ENCODE results near the gene SPPL2A. TPM values are rescaled to one million over a fixed set of nuclear protein-coding genes. Genes with fewer than 3 reads are reported as not detected.

The SPPL2A gene
- total RNA-seq, 1 experiment from 2014 or later: 93.0 TPM

GRCh38 chr15:50753463-50753862 is 12.0 kb downstream of the SPPL2A start:
- Mint-ChIP-seq H3K9me3 (ENCODE audit: unreplicated experiment) (no peaks in the 10 kb centered on the region), H3K27ac (ENCODE audit: low read depth, unreplicated experiment) (peak overlapping the region; percentile 63), H3K36me3 (ENCODE audit: insufficient read depth, unreplicated experiment) (peaks cover 10% of the 10 kb centered on the region), H3K4me1 (ENCODE audit: insufficient read depth, unreplicated experiment) (peaks cover 15% of the 10 kb centered on the region), H3K27me3 (ENCODE audit: insufficient read depth, unreplicated experiment) (no peaks in the 10 kb centered on the region), H3K4me3 (ENCODE audit: unreplicated experiment) (no peak overlapping the region)
- TF ChIP-seq, protein P1, sequence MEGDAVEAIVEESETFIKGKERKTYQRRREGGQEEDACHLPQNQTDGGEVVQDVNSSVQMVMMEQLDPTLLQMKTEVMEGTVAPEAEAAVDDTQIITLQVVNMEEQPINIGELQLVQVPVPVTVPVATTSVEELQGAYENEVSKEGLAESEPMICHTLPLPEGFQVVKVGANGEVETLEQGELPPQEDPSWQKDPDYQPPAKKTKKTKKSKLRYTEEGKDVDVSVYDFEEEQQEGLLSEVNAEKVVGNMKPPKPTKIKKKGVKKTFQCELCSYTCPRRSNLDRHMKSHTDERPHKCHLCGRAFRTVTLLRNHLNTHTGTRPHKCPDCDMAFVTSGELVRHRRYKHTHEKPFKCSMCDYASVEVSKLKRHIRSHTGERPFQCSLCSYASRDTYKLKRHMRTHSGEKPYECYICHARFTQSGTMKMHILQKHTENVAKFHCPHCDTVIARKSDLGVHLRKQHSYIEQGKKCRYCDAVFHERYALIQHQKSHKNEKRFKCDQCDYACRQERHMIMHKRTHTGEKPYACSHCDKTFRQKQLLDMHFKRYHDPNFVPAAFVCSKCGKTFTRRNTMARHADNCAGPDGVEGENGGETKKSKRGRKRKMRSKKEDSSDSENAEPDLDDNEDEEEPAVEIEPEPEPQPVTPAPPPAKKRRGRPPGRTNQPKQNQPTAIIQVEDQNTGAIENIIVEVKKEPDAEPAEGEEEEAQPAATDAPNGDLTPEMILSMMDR (IDR thresholded peaks at IDR 0.05; ENCODE audit: unreplicated experiment): no peak
- BruUV-seq (replicated peaks): no TSS peak
- no peak for DNase-seq (ENCODE audit: unreplicated experiment)
- POLR2A ChIA-PET: interaction anchor here (0.6 to 4.9 kb wide), 13 partner anchors 9 to 156 kb away, joined by 3 to 47 read pairs (median 4); partner anchors contain the start of genes SPPL2A and TRPM7
- CTCF ChIA-PET: interaction anchor here (0.6 to 1.9 kb wide), 6 partner anchors 11 to 156 kb away, joined by 3 to 7 read pairs (median 3); no protein-coding TSS in a partner anchor
- intact Hi-C loops (cut with micrococcal nuclease): no loop called here

GRCh38 chr15:50751394-50751793 is 14.1 kb downstream of the SPPL2A start:
- Mint-ChIP-seq H3K27ac (ENCODE audit: low read depth, unreplicated experiment) (no peak overlapping the region), H3K9me3 (ENCODE audit: unreplicated experiment) (no peaks in the 10 kb centered on the region), H3K36me3 (ENCODE audit: insufficient read depth, unreplicated experiment) (peaks cover 19% of the 10 kb centered on the region), H3K4me1 (ENCODE audit: insufficient read depth, unreplicated experiment) (peaks cover 9% of the 10 kb centered on the region), H3K4me3 (ENCODE audit: unreplicated experiment) (no peak overlapping the region), H3K27me3 (ENCODE audit: insufficient read depth, unreplicated experiment) (no peaks in the 10 kb centered on the region)
- no peak for DNase-seq (ENCODE audit: unreplicated experiment)
- TF ChIP-seq, protein P1 (IDR thresholded peaks at IDR 0.05; ENCODE audit: unreplicated experiment): no peak
- POLR2A ChIA-PET: interaction anchor here (1.4 to 4.9 kb wide), 3 partner anchors 13 to 65 kb away, joined by 6 to 47 read pairs (median 13); partner anchors contain the start of genes SPPL2A and TRPM7
- CTCF ChIA-PET: interaction anchor here (1.2 to 2.1 kb wide), 2 partner anchors 127 to 130 kb away, joined by 3 to 9 read pairs; no protein-coding TSS in a partner anchor
- intact Hi-C loops (cut with micrococcal nuclease): no loop called here
- BruUV-seq (replicated peaks): no TSS peak

DNA sequence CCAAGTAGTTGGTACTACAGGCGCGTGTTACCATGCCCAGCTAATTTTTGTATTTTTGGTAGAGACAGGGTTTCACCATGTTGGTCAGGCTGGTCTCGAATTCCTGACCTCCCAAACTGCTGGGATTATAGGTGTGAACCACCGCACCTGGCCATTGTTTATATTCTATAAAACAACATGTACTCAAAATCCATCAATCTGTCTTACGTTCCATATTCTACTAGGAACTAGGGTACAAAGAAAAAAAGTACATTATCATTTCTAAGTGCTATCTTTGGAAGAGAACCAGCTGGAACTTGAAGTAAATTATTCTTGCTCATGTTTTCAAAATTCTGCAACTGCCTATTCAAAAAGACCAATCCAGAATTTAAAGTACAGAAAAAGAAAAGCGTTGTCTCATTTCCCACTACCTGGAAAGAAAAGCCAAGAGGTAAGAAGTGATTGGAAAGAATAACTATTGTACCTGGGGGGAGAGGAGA is 15.2 kb downstream of the SPPL2A start:
- Mint-ChIP-seq H3K36me3 (ENCODE audit: insufficient read depth, unreplicated experiment) (peaks cover 30% of the 10 kb centered on the region), H3K4me3 (ENCODE audit: unreplicated experiment) (no peak overlapping the region), H3K27me3 (ENCODE audit: insufficient read depth, unreplicated experiment) (no peaks in the 10 kb centered on the region), H3K27ac (ENCODE audit: low read depth, unreplicated experiment) (no peak overlapping the region), H3K9me3 (ENCODE audit: unreplicated experiment) (no peaks in the 10 kb centered on the region), H3K4me1 (ENCODE audit: insufficient read depth, unreplicated experiment) (peaks cover 9% of the 10 kb centered on the region)
- TF ChIP-seq, protein P1 (IDR thresholded peaks at IDR 0.05; ENCODE audit: unreplicated experiment): no peak
- BruUV-seq (replicated peaks): no TSS peak
- no peak for DNase-seq (ENCODE audit: unreplicated experiment)
- CTCF ChIA-PET: interaction anchor here (1.2 to 2.1 kb wide), 2 partner anchors 128 to 131 kb away, joined by 3 to 9 read pairs; no protein-coding TSS in a partner anchor
- intact Hi-C loops (cut with micrococcal nuclease): no loop called here
- POLR2A ChIA-PET: interaction anchor here (0.6 to 1.8 kb wide), 5 partner anchors 9 to 112 kb away, joined by 3 to 6 read pairs (median 4); no protein-coding TSS in a partner anchor

DNA sequence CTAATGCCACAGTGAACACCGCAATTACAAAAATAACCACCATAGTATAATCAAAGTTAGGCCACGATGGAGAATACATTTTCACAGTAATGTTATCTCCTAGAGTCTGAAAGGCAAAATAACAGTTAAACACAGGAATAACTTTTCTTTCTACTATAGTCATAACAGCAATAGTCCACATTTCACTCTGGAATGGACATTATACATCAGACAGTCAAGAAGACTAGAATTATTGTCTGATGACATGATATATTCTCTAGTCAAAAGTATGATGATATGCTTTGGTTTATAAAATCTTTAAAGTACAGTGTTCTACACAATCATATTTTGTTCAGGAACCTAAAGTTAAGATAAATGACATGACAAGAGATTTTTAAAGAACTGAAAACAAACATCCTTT is 18.0 kb downstream of the SPPL2A start:
- H3K27ac Mint-ChIP-seq (ENCODE audit: low read depth, unreplicated experiment): no peak overlapping the region
- DNase-seq (ENCODE audit: unreplicated experiment): no peak
- ChIA-PET POLR2A (interaction anchor here (0.7 to 1.3 kb wide), 3 partner anchors 17 to 161 kb away, joined by 3 to 6 read pairs (median 3); no protein-coding TSS in a partner anchor), CTCF (no interaction called here)
- TF ChIP-seq, protein P1 (IDR thresholded peaks at IDR 0.05; ENCODE audit: unreplicated experiment): no peak
- no peaks in the 10 kb centered on the region for H3K27me3 Mint-ChIP-seq (ENCODE audit: insufficient read depth, unreplicated experiment)
- H3K4me1 Mint-ChIP-seq (ENCODE audit: insufficient read depth, unreplicated experiment): no peaks in the 10 kb centered on the region
- peaks cover 44% of the 10 kb centered on the region for H3K36me3 Mint-ChIP-seq (ENCODE audit: insufficient read depth, unreplicated experiment)
- H3K4me3 Mint-ChIP-seq (ENCODE audit: unreplicated experiment): no peak overlapping the region
- H3K9me3 Mint-ChIP-seq (ENCODE audit: unreplicated experiment): no peaks in the 10 kb centered on the region
- BruUV-seq (replicated peaks): no TSS peak
- intact Hi-C loops (cut with micrococcal nuclease): no loop called here
